Measurements from ENCODE around the gene S100A9.

Gene S100A9

DNA sequence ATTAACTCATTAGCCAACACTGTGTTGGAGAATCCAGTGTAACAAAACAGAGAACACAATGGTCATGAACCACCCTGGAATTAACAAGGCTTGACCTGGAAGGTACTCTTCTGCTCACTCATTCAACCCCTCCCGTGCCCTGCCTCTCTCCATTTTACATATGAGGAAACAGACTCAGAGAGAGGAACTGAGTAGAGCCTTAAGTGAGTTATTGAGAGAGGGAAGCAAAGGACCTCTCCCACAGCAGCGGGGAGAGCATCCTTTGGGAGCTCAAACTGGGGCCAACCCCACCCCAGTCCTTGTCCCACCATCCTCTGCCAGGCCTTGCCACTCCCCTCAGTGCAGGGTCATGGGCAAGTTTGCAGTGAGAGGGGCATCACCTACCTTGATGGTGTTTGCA, 16.4 kb downstream of the S100A9 start:
- H3K27ac Mint-ChIP-seq = peak overlapping the region; percentile 30
- H3K4me3 Mint-ChIP-seq = no peak overlapping the region
- no peaks in the 10 kb centered on the region for H3K36me3 Mint-ChIP-seq (ENCODE audit: low read depth)
- H3K9me3 Mint-ChIP-seq = no peaks in the 10 kb centered on the region
- no peaks in the 10 kb centered on the region for H3K27me3 Mint-ChIP-seq
- intact Hi-C loops (cut with micrococcal nuclease) = no loop called here
- H3K4me1 Mint-ChIP-seq (ENCODE audit: low read depth) = peaks cover 77% of the 10 kb centered on the region

DNA sequence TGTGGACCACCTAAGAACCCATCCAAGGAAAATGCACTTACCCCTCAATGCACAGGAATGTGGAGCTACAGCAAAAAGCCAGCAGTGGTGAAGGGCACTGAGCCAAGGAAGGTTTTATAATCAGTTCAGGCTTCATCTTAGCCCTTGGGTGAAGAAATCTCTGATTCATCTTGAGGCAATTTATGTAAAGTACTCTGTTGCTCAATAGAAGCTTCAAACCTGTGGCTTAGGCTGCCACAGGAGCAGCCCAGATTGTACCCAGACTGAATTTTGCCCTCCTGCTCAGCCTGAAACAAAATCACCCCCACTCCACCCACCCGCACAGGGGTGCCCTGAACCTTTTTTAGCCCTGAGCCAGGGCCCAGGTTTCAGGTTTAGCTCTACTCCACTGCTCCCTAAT, 17.9 kb downstream of the S100A9 start, which contains the start of gene S100A12:
S100A12 (minus strand) TSS at position 111 of the 400 bp plus-strand sequence. CDS start 1,029 bp downstream, outside the sequence.
- Mint-ChIP-seq H3K4me1 (ENCODE audit: low read depth) (peaks cover 67% of the 10 kb centered on the region), H3K27me3 (no peaks in the 10 kb centered on the region), H3K9me3 (no peaks in the 10 kb centered on the region), H3K4me3 (no peak within 1 kb of the TSS), H3K36me3 (ENCODE audit: low read depth) (no peaks in the 10 kb centered on the region), H3K27ac (peak within 1 kb of the TSS; percentile 52)
- intact Hi-C loops (cut with micrococcal nuclease) = no loop called here

DNA sequence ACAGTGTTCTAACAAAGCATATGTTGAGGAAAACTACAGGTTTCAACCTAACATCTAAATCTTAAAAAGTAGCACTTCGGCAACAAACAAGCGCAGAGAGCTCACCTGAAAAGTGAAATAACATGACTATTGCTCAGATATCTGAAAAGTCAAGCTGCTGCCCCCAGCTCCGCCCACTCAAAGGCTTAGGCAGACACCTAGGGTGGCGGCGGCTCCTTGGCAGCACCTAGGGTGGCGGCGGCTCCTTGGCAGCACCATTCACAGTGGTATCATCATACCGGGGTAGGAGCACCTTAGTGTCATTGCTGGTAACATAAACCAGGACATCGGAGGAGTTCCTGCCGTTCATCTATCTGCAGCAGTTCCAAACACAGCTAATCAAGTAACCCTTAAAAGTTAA, 21.9 kb downstream of the S100A9 start:
- no peak overlapping the region for H3K27ac Mint-ChIP-seq
- no peaks in the 10 kb centered on the region for H3K27me3 Mint-ChIP-seq
- H3K4me3 Mint-ChIP-seq = no peak overlapping the region
- peaks cover 19% of the 10 kb centered on the region for H3K36me3 Mint-ChIP-seq (ENCODE audit: low read depth)
- peaks cover 56% of the 10 kb centered on the region for H3K4me1 Mint-ChIP-seq (ENCODE audit: low read depth)
- intact Hi-C loops (cut with micrococcal nuclease) = no loop called here
- peaks cover 28% of the 10 kb centered on the region for H3K9me3 Mint-ChIP-seq

DNA sequence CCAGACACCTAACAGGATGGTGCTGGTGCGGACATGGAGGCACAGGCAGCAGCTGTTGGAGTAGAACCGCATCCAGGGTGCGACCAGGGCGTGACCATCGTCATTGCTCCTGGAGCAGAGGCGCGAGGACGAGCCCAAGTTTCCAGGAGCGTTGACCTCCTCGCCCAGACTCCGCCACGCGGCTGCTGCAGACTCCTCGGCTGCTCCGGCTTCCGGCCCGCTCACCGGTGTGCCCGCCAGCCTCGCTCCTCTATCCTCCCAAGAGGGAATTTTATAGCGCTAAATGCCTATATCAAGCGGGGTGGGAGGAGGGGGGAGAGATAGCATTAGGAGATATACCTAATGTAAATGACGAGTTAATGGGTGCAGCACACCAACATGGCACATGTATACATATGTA, 23.1 kb downstream of the S100A9 start:
- Mint-ChIP-seq H3K27ac (peak overlapping the region; percentile 15), H3K4me1 (ENCODE audit: low read depth) (peaks cover 52% of the 10 kb centered on the region), H3K36me3 (ENCODE audit: low read depth) (peaks cover 19% of the 10 kb centered on the region), H3K4me3 (no peak overlapping the region), H3K9me3 (peaks cover 28% of the 10 kb centered on the region), H3K27me3 (no peaks in the 10 kb centered on the region)
- intact Hi-C loops (cut with micrococcal nuclease) = no loop called here

DNA sequence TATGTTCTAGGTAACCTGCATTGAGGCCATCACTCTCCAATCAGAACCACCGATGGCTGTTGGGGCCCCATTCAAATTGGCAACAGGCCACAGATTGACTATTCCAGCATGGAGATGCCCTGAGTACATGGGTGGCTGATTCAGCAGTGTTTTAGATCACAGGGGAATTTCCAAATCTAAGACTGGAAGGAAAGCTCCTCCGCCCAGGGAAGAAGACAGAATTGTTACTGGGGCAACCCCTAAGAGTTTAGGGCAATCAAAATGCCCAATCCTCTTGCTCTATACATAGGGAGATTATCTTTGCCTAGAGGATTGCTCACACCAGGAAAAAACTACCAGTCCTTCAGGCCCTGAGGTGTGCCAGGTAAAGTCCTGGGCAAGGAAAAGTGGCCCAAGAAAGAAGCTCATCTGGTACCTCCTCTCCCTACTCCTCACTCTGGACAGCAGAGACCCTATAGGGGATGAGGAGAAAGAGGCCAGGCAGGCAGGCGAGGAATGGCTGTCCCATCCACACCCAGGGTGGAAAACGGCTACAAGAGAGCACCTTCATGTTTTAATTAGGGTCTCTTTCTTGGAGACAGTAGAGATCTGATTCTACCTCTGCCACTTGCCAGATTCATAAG, 27.4 kb downstream of the S100A9 start:
- intact Hi-C loops (cut with micrococcal nuclease) = no loop called here
- H3K4me3 Mint-ChIP-seq = no peak overlapping the region

DNA sequence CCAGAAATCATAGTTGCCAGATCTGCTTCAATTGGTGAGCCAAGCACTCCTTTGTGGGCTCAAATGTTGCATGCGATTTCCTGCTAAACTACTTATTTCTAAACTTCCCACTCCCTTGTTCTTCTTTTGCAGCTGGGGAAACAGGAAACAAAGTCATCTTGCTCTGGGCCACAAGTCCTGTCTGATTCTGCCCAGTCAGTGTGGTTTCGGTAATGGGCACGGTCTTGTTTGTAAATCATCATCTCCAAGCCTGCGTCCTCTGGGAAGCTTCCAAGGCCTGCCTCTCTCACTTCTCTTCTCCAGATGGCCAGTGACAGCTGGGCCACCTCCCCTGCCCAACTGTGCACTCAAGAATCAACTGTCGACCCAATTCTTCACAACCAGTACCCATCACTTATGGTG, 28.8 kb downstream of the S100A9 start:
- Mint-ChIP-seq H3K9me3 (peaks cover 19% of the 10 kb centered on the region), H3K36me3 (ENCODE audit: low read depth) (peaks cover 12% of the 10 kb centered on the region), H3K27ac (peak overlapping the region; percentile 91), H3K4me3 (peak overlapping the region; percentile 24), H3K27me3 (no peaks in the 10 kb centered on the region), H3K4me1 (ENCODE audit: low read depth) (peaks cover 76% of the 10 kb centered on the region)
- intact Hi-C loops (cut with micrococcal nuclease) = loop anchor here (2.0 kb wide), 1 partner anchor 28 kb away; no protein-coding TSS in a partner anchor

More for the DNA sequence above, 27.4 kb downstream of the S100A9 start:
- H3K27ac Mint-ChIP-seq = peak overlapping the region; percentile 91
- H3K9me3 Mint-ChIP-seq = peaks cover 28% of the 10 kb centered on the region
- peaks cover 62% of the 10 kb centered on the region for H3K4me1 Mint-ChIP-seq (ENCODE audit: low read depth)
- H3K27me3 Mint-ChIP-seq = no peaks in the 10 kb centered on the region
- peaks cover 19% of the 10 kb centered on the region for H3K36me3 Mint-ChIP-seq (ENCODE audit: low read depth)

DNA sequence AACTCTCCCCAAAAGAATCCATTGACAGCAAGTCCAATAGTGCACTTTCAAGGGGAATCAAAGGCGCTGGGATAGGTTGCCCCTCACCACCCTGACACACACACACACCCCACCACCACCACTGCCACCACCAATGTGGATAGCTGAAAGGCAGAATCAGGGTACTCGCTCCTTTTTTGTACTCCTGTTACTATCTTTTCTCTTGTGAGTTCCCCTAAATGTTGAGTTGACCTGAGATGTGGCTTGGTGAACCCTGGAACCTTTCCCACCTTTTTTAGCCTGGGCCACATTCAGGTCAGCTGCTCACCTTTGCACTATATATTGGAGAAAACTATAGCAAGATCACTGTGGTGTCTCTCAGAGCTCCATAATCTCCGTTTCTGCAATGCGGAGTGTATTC, 29.3 kb downstream of the S100A9 start:
- intact Hi-C loops (cut with micrococcal nuclease) = loop anchor here (2.0 kb wide), 1 partner anchor 28 kb away; no protein-coding TSS in a partner anchor
- no peak overlapping the region for H3K4me3 Mint-ChIP-seq
- peaks cover 14% of the 10 kb centered on the region for H3K9me3 Mint-ChIP-seq
- H3K36me3 Mint-ChIP-seq (ENCODE audit: low read depth) = peaks cover 7% of the 10 kb centered on the region
- H3K27me3 Mint-ChIP-seq = no peaks in the 10 kb centered on the region
- H3K27ac Mint-ChIP-seq = peak overlapping the region; percentile 91
- H3K4me1 Mint-ChIP-seq (ENCODE audit: low read depth) = peaks cover 81% of the 10 kb centered on the region

DNA sequence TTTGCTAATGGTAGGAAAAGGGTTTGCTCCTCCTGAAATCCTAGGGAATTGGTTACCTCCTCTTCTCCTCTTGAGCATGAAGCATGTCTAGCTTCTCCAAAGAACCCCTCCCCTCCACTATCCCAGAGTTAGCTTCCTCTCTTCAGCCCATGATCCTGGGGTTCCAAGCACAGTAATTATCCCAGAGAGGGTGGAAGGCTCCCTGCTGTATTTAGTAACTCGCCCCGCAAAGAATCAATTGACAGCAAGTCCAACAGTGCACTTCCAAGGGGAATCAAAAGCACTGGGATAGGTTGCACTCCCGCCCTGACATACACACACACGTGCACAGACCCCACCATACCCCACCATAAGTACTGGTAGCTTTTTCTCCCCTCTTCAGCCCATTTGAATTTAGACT, 30.1 kb downstream of the S100A9 start:
- no peaks in the 10 kb centered on the region for H3K27me3 Mint-ChIP-seq
- peaks cover 89% of the 10 kb centered on the region for H3K4me1 Mint-ChIP-seq (ENCODE audit: low read depth)
- H3K36me3 Mint-ChIP-seq (ENCODE audit: low read depth) = no peaks in the 10 kb centered on the region
- H3K9me3 Mint-ChIP-seq = peaks cover 6% of the 10 kb centered on the region
- intact Hi-C loops (cut with micrococcal nuclease) = loop anchor here (2.0 kb wide), 1 partner anchor 29 kb away; no protein-coding TSS in a partner anchor
- H3K4me3 Mint-ChIP-seq = no peak overlapping the region
- H3K27ac Mint-ChIP-seq = peak overlapping the region; percentile 91

DNA sequence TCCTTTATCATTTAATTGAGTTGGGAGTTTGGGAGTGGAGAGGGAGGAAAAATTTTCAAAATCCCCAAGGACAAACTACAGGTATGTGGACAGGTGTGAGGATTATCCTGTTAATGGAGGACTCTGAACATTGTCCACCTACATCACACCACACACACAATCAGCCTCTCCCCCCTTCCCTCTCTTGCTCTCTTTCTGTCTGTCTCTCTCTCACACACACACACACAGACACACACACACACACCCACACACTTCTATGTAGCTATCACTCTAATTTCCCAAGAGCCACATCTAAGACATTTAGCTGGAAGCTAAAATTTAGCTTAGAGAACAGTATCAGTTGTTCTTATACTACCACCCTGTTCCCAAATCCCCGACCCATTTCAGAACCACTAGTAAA, 31.7 kb downstream of the S100A9 start:
- peaks cover 2% of the 10 kb centered on the region for H3K27me3 Mint-ChIP-seq
- peaks cover 89% of the 10 kb centered on the region for H3K4me1 Mint-ChIP-seq (ENCODE audit: low read depth)
- no peaks in the 10 kb centered on the region for H3K36me3 Mint-ChIP-seq (ENCODE audit: low read depth)
- intact Hi-C loops (cut with micrococcal nuclease) = no loop called here
- no peaks in the 10 kb centered on the region for H3K9me3 Mint-ChIP-seq
- peak overlapping the region; percentile 91 for H3K27ac Mint-ChIP-seq
- no peak overlapping the region for H3K4me3 Mint-ChIP-seq

DNA sequence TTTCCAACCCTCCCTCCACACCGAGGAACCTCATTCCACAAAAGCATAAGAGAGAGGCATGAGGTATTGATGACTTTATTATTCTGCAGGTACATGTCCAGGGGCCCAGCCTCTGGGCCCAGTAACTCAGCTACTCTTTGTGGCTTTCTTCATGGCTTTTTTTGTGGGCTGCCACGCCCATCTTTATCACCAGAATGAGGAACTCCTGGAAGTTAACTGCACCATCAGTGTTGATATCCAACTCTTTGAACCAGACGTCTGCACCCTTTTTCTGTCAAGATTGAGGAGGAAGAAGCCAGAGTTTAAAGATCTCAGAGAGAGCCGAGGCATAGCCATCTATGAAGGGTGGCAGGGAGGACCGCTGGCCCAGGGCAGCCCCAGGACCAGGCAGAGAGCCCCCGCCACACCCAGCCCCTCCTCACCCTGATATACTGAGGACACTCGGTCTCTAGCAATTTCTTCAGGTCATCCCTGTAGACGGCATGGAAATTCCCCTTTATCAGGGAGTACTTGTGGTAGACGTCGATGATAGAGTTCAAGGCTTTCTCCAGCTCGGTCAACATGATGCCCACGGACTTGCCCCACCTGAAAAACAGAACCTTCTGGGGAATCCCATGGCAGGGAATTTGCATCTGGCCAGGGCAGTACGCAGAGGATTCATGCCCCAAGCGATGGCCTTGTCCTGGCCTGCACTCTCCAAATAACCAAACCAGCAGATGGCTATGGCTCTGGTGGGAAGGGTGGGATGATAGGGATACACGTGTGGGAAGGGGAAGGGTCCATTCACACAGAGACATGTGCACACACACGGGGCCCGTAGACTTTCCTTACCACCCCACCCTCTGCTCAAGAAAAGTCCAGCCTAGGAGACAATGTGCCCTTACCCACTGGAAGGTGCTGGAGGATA, 32.6 kb downstream of the S100A9 start:
- peak overlapping the region; percentile 42 for H3K4me3 Mint-ChIP-seq
- H3K4me1 Mint-ChIP-seq (ENCODE audit: low read depth) = peaks cover 88% of the 10 kb centered on the region
- H3K27me3 Mint-ChIP-seq = peaks cover 2% of the 10 kb centered on the region
- no peaks in the 10 kb centered on the region for H3K9me3 Mint-ChIP-seq
- no peaks in the 10 kb centered on the region for H3K36me3 Mint-ChIP-seq (ENCODE audit: low read depth)
- peak overlapping the region; percentile 91 for H3K27ac Mint-ChIP-seq
- intact Hi-C loops (cut with micrococcal nuclease) = loop anchor here (2.0 kb wide), 1 partner anchor 15 kb away; no protein-coding TSS in a partner anchor

DNA sequence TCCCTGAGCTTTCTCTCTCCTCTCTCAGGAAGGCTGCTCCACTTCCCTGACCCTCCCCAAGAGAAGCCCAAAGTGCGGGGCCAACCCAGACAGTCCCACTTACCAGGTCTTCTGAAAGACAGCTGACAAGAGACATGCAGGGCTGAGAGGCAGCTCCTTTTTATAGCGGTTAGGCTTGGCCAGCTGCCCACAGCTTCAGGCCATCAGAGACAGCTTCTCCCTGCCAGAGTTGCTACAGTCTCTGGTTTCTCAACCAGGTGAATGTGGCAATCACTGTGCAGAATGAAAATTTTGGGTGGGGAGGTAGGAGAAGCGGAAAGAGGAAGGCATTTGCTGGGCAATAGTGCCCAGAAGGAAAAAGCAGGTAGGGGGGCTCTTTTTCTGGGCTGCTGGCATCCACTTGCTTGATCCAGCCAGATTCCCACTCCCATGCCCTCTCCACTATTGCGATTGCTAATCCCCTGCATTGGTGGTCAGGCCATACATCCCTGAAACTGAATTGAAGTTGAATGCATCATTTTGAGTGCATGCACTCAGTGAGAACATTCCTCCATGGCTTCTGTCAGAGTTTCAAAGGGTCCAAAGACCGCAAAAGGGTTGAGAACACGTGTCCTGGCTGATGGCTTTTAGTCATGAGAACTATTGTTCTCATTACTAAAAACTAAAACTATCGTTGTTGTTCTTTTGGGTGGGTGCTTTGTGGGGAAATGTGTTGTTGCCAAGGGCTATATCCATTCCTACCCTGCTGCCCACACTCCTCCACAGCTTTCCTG, 33.5 kb downstream of the S100A9 start, which contains the start of gene S100A8:
S100A8 (minus strand) TSS at position 136 of the 773 bp plus-strand sequence. CDS start 538 bp downstream, outside the sequence.
- Mint-ChIP-seq H3K9me3 (no peaks in the 10 kb centered on the region), H3K27ac (peak within 1 kb of the TSS; percentile 91), H3K36me3 (ENCODE audit: low read depth) (no peaks in the 10 kb centered on the region), H3K4me3 (peak within 1 kb of the TSS; percentile 42), H3K4me1 (ENCODE audit: low read depth) (peaks cover 89% of the 10 kb centered on the region), H3K27me3 (peaks cover 2% of the 10 kb centered on the region)
- intact Hi-C loops (cut with micrococcal nuclease) = loop anchor here (2.0 kb wide), 1 partner anchor 14 kb away; no protein-coding TSS in a partner anchor

DNA sequence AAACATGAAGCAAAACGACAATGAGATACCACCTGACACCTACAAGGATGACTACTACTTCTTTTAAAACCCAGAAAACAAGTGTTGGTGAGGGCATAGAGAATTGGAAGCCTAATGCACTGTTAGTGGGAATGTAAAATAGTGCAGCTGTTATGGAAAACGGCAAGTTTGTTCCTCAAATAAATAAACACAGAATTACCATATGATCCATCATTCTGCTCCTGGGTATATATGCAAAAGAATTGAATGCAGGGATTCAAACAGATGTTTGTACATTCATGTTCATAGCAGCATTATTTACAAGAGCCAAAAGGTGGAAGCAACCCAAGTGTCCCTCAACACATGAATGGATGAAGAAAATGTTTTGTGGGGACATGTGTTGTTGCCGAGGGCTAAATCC, 34.6 kb downstream of the S100A9 start:
- H3K4me3 Mint-ChIP-seq = no peak overlapping the region
- no peak overlapping the region for H3K27ac Mint-ChIP-seq
- no peaks in the 10 kb centered on the region for H3K36me3 Mint-ChIP-seq (ENCODE audit: low read depth)
- H3K9me3 Mint-ChIP-seq = no peaks in the 10 kb centered on the region
- H3K4me1 Mint-ChIP-seq (ENCODE audit: low read depth) = peaks cover 89% of the 10 kb centered on the region
- H3K27me3 Mint-ChIP-seq = peaks cover 5% of the 10 kb centered on the region
- intact Hi-C loops (cut with micrococcal nuclease) = no loop called here

DNA sequence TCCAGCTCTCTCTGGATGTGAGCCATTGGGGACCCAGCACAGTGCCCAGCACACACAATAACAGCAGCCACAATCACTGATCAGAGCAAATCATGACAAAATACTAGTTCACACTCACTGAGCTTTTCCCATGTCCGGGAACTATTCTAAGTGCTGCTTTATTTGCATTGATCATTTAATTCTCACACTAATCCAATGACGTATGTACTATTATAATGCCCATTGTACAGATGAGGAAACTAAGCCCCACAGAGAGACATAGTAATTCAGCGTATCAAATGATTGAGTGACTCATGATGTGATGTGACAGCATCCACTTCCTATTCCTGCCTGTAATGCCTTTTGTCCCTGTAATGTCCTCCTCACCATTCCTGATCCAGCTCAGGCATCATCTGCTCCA, 35.2 kb downstream of the S100A9 start:
- no peak overlapping the region for H3K4me3 Mint-ChIP-seq
- H3K9me3 Mint-ChIP-seq = no peaks in the 10 kb centered on the region
- peaks cover 89% of the 10 kb centered on the region for H3K4me1 Mint-ChIP-seq (ENCODE audit: low read depth)
- peaks cover 6% of the 10 kb centered on the region for H3K27me3 Mint-ChIP-seq
- no peaks in the 10 kb centered on the region for H3K36me3 Mint-ChIP-seq (ENCODE audit: low read depth)
- peak overlapping the region; percentile 41 for H3K27ac Mint-ChIP-seq
- intact Hi-C loops (cut with micrococcal nuclease) = no loop called here
